ENCODE results near the gene CD300H.
"Not testable (repeated sequence)": the region's sequence is repeated elsewhere in the genome, so short reads cannot be mapped to it uniquely, and the experiment has no call there.

Gene CD300H

GRCh38 chr17:74584292-74585060 is 17.2 kb upstream of the CD300H start:
- DNase-seq (ENCODE audit: low spot score): no peak

GRCh38 chr17:74582633-74583032 is 15.3 kb upstream of the CD300H start:
- DNase-seq (ENCODE audit: low spot score): no peak

GRCh38 chr17:74579900-74580299 is 12.6 kb upstream of the CD300H start:
- DNase-seq (ENCODE audit: low spot score): no peak

- no peak for DNase-seq (ENCODE audit: low spot score)
Measured at GRCh38 chr17:74578979-74579378, 11.7 kb upstream of the CD300H start.

GRCh38 chr17:74574489-74575142 is 7.3 kb upstream of the CD300H start:
- no peak for DNase-seq (ENCODE audit: low spot score)

GRCh38 chr17:74573635-74574034 is 6.3 kb upstream of the CD300H start:
- DNase-seq (ENCODE audit: low spot score): not testable (repeated sequence)

- DNase-seq (ENCODE audit: low spot score): no peak
Measured at GRCh38 chr17:74573169-74573568, 5.9 kb upstream of the CD300H start.

GRCh38 chr17:74571621-74572270 is 4.4 kb upstream of the CD300H start:
- no peak for DNase-seq (ENCODE audit: low spot score)

- no peak for DNase-seq (ENCODE audit: low spot score)
Measured at GRCh38 chr17:74569020-74570003, 2.0 kb upstream of the CD300H start.

- no peak for DNase-seq (ENCODE audit: low spot score)
Measured at GRCh38 chr17:74568106-74568873, 981 bp upstream of the CD300H start.

GRCh38 chr17:74566132-74566753 is 1.1 kb downstream of the CD300H start:
- DNase-seq (ENCODE audit: low spot score): no peak

- no peak for DNase-seq (ENCODE audit: low spot score)
Measured at GRCh38 chr17:74565126-74565525, 2.2 kb downstream of the CD300H start.

- no peak for DNase-seq (ENCODE audit: low spot score)
Measured at GRCh38 chr17:74563358-74563757, 4.0 kb downstream of the CD300H start.

GRCh38 chr17:74561586-74561985 is 5.7 kb downstream of the CD300H start:
- no peak for DNase-seq (ENCODE audit: low spot score)

- DNase-seq (ENCODE audit: low spot score): no peak
Measured at GRCh38 chr17:74558882-74559519, 8.3 kb downstream of the CD300H start.

GRCh38 chr17:74558402-74558801 is 8.9 kb downstream of the CD300H start:
- DNase-seq (ENCODE audit: low spot score): not testable (repeated sequence)

GRCh38 chr17:74555427-74555940 is 11.8 kb downstream of the CD300H start:
- no peak for DNase-seq (ENCODE audit: low spot score)

- DNase-seq (ENCODE audit: low spot score): no peak
Measured at GRCh38 chr17:74554909-74555308, 12.4 kb downstream of the CD300H start.

GRCh38 chr17:74552037-74552436 is 15.3 kb downstream of the CD300H start:
- no peak for DNase-seq (ENCODE audit: low spot score)

- no peak for DNase-seq (ENCODE audit: low spot score)
Measured at GRCh38 chr17:74550602-74551001, 16.7 kb downstream of the CD300H start.
